IgD-negative memory B cell (primary cell): ENCODE results near the gene ZNF407. TPM values are rescaled to one million over a fixed set of nuclear protein-coding genes. Genes with fewer than 3 reads are reported as not detected.

Experiments
- H3K27ac Mint-ChIP-seq, 3 donors: one replicate each; pipeline ENCODE4 v1.8.0; 2020 to 2022; ENCODE audit warnings: mild to moderate bottlenecking in 3 of 3, mixed read lengths in 3 of 3, moderate library complexity in 1 of 3
- H3K27me3 Mint-ChIP-seq: one replicate; pipeline ENCODE4 v1.8.0; 2021; ENCODE audit warnings: mixed read lengths
- H3K36me3 Mint-ChIP-seq: one replicate; pipeline ENCODE4 v1.8.0; 2020; ENCODE audit warnings: mild to moderate bottlenecking, mixed read lengths
- H3K4me1 Mint-ChIP-seq, 3 donors: one replicate each; pipeline ENCODE4 v1.8.0; 2020 to 2022; ENCODE audit warnings: mixed read lengths in 3 of 3, mild to moderate bottlenecking in 1 of 3
- H3K4me3 Mint-ChIP-seq, 4 donors: one replicate each; pipeline ENCODE4 v1.8.0; 2020 to 2022; ENCODE audit warnings: mild to moderate bottlenecking in 4 of 4, mixed read lengths in 4 of 4, moderate library complexity in 3 of 4
- H3K9me3 Mint-ChIP-seq, 3 donors: one replicate each; pipeline ENCODE4 v1.8.0; 2020 to 2021; ENCODE audit warnings: mixed read lengths in 3 of 3, mild to moderate bottlenecking in 1 of 3
- polyA plus RNA-seq: library from polyadenylated mRNA; unstranded; fragments of 300-500 nt; fragmentation: Illumina TruSeq; gene quantifications from one replicate; pipeline ENCODE4 v1.2.3, GENCODE V29; 2021

The ZNF407 gene
- polyA plus RNA-seq, 1 donor from 2014 or later, result 3.8 TPM

- Mint-ChIP-seq H3K4me1 (peaks cover 12 to 34% (median 27%) of the 10 kb centered on the region in 3 donors), H3K9me3 (no peaks in the 10 kb centered on the region), H3K4me3 (no peak overlapping the region), H3K27ac (no peak overlapping the region), H3K36me3 (no peaks in the 10 kb centered on the region), H3K27me3 (no peaks in the 10 kb centered on the region)
Observed at GRCh38 chr18:74608681-74609080, 11.0 kb downstream of the ZNF407 start.

- H3K9me3 Mint-ChIP-seq, result no peaks in the 10 kb centered on the region
- peaks cover 9 to 30% (median 29%) of the 10 kb centered on the region in 3 donors for H3K4me1 Mint-ChIP-seq
- no peak overlapping the region for H3K27ac Mint-ChIP-seq
- no peak overlapping the region for H3K4me3 Mint-ChIP-seq
- H3K27me3 Mint-ChIP-seq, result no peaks in the 10 kb centered on the region
- peaks cover 3% of the 10 kb centered on the region for H3K36me3 Mint-ChIP-seq
Observed at GRCh38 chr18:74609535-74609934, 11.9 kb downstream of the ZNF407 start.

DNA sequence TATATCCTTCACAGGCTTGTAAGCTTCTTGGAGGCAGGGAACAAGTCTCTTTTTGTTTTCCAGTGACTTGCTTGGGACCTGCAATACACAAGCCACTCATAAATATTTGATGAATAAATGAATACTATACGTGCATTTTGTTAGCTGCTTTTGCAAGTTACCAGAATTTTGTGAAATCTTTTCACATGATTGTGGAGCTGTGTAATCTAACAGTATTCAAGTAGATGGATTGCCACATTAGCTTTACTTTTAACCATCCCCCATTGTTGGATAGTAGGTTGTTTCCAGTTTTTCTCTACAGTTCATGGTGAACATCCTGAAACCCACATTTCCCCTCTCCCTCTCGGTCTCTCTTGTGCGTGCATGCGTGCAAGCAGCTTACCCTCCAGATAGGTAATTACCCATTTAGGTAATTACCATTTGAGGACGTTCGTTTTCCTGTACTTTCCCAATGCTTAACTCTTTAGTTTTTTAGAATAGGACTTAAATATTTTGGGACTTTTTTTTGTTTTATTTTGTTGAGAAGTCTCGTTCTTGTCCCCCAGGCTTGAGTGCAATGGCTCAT, 12.5 kb downstream of the ZNF407 start:
- Mint-ChIP-seq H3K36me3 (peaks cover 7% of the 10 kb centered on the region), H3K27ac (no peak overlapping the region), H3K9me3 (no peaks in the 10 kb centered on the region), H3K4me3 (no peak overlapping the region), H3K4me1 (peaks cover 9 to 30% (median 29%) of the 10 kb centered on the region in 3 donors), H3K27me3 (no peaks in the 10 kb centered on the region)

DNA sequence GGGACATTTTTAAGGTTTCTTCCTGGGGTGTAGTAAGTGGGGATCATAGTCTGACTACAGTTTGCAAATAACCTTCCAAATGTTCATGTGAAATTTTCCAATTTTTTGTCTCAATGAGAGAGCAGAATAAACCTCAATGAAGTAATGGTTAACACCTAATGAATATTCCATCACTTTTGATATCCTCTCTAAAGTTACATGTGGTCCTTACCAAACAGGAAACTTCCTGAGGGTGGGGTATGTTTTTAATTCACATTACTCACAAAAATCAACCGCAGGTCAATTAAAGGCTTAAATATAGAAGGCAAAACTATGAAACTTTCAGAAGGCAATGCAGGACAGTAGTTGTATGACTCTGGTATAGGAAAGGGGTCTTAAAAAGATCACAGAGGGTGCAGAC, 13.2 kb downstream of the ZNF407 start:
- H3K27me3 Mint-ChIP-seq, result no peaks in the 10 kb centered on the region
- no peak overlapping the region for H3K27ac Mint-ChIP-seq
- H3K36me3 Mint-ChIP-seq, result peaks cover 7% of the 10 kb centered on the region
- no peaks in the 10 kb centered on the region for H3K9me3 Mint-ChIP-seq
- no peak overlapping the region for H3K4me3 Mint-ChIP-seq
- peaks cover 9 to 30% (median 29%) of the 10 kb centered on the region in 3 donors for H3K4me1 Mint-ChIP-seq

GRCh38 chr18:74611765-74612164, 14.1 kb downstream of the ZNF407 start:
- H3K27ac Mint-ChIP-seq, result no peak overlapping the region
- no peak overlapping the region for H3K4me3 Mint-ChIP-seq
- H3K27me3 Mint-ChIP-seq, result no peaks in the 10 kb centered on the region
- peaks cover 7% of the 10 kb centered on the region for H3K36me3 Mint-ChIP-seq
- H3K4me1 Mint-ChIP-seq, result peaks cover 9 to 30% (median 29%) of the 10 kb centered on the region in 3 donors
- H3K9me3 Mint-ChIP-seq, result no peaks in the 10 kb centered on the region

DNA sequence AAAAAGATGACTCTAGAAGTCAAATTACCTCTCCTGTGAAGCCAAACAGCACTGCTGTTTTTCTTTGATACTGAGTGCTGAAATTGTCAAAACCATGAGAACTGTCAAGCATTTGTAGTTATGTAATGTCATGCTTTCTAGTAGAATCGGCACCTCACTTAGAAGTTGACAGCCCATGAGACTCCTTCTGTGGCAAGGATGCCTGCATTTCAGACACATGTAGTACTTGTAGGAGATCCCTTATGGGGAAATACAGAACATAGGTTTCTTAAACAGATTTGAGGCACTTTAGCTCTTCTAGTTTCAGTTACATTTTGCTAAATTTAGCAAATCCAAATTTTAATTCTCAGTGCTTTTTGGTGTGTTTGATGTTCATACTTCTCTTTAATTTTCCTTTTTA, 15.7 kb downstream of the ZNF407 start:
- no peak overlapping the region for H3K27ac Mint-ChIP-seq
- H3K36me3 Mint-ChIP-seq, result peaks cover 7% of the 10 kb centered on the region
- no peak overlapping the region for H3K4me3 Mint-ChIP-seq
- no peaks in the 10 kb centered on the region for H3K27me3 Mint-ChIP-seq
- peaks cover 8 to 30% (median 29%) of the 10 kb centered on the region in 3 donors for H3K4me1 Mint-ChIP-seq
- no peaks in the 10 kb centered on the region for H3K9me3 Mint-ChIP-seq

GRCh38 chr18:74616494-74616893, 18.8 kb downstream of the ZNF407 start:
- H3K27ac Mint-ChIP-seq, result no peak overlapping the region
- no peak overlapping the region for H3K4me3 Mint-ChIP-seq
- H3K27me3 Mint-ChIP-seq, result no peaks in the 10 kb centered on the region
- H3K36me3 Mint-ChIP-seq, result peaks cover 7% of the 10 kb centered on the region
- peaks cover 3 to 14% (median 12%) of the 10 kb centered on the region in 3 donors for H3K4me1 Mint-ChIP-seq
- H3K9me3 Mint-ChIP-seq, result no peaks in the 10 kb centered on the region

GRCh38 chr18:74617486-74617885, 19.8 kb downstream of the ZNF407 start:
- Mint-ChIP-seq H3K4me3 (no peak overlapping the region), H3K27ac (no peak overlapping the region), H3K27me3 (no peaks in the 10 kb centered on the region), H3K4me1 (peaks cover 2 to 11% (median 9%) of the 10 kb centered on the region in 3 donors), H3K9me3 (no peaks in the 10 kb centered on the region), H3K36me3 (peaks cover 7% of the 10 kb centered on the region)

- Mint-ChIP-seq H3K4me3 (no peak overlapping the region), H3K36me3 (no peaks in the 10 kb centered on the region), H3K27ac (no peak overlapping the region), H3K27me3 (no peaks in the 10 kb centered on the region), H3K4me1 (peaks cover 0 to 9% (median 3%) of the 10 kb centered on the region in 3 donors), H3K9me3 (no peaks in the 10 kb centered on the region)
Observed at GRCh38 chr18:74622072-74622471, 24.4 kb downstream of the ZNF407 start.

- Mint-ChIP-seq H3K27me3 (no peaks in the 10 kb centered on the region), H3K4me3 (no peak overlapping the region), H3K36me3 (no peaks in the 10 kb centered on the region), H3K27ac (no peak overlapping the region), H3K4me1 (peaks cover 0 to 9% (median 3%) of the 10 kb centered on the region in 3 donors), H3K9me3 (no peaks in the 10 kb centered on the region)
Observed at GRCh38 chr18:74623047-74623816, 25.6 kb downstream of the ZNF407 start.

DNA sequence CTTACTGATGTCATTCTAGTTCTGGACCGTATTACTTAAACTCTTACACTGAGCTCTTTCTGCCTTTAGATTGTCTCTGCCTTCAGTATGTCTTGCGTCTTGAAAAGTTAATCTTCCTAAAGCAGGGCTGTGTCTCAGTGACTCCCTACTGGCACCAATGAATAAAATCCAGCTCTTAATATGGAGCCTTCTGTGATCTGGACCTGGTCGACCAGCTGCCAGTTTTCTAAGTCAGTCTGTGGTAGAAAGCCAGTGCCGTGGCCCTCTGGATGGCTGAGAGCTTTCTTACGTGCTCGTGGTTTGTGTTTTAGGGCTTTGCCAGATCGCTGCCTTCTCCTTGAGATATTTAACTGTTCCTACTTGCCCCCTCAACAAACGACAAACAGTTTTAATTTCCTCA, 26.8 kb downstream of the ZNF407 start:
- Mint-ChIP-seq H3K27ac (no peak overlapping the region), H3K4me3 (no peak overlapping the region), H3K27me3 (no peaks in the 10 kb centered on the region), H3K36me3 (no peaks in the 10 kb centered on the region), H3K4me1 (peaks cover 0 to 12% (median 3%) of the 10 kb centered on the region in 3 donors), H3K9me3 (no peaks in the 10 kb centered on the region)

DNA sequence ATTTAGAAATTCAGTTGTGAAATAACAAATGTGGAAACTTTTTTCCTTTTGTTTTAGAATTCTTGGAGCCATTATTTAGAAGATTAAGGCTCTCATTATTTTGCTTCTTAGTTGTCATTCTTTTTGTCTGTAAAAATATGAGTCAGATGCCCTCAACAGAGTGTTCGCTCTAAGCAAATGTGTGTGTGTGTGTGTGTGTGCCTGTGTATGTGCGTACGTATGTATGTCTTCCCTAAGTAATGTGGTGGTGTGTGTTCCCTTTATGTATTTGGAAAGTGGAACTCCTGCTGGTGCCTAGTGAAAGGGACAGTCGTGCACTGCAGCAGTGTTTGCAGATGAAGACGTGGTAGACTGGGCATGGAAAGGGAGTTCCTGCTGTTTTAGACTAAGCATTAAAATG, 27.5 kb downstream of the ZNF407 start:
- peaks cover 0 to 12% (median 3%) of the 10 kb centered on the region in 3 donors for H3K4me1 Mint-ChIP-seq
- H3K27me3 Mint-ChIP-seq, result no peaks in the 10 kb centered on the region
- no peak overlapping the region for H3K4me3 Mint-ChIP-seq
- no peaks in the 10 kb centered on the region for H3K9me3 Mint-ChIP-seq
- no peak overlapping the region for H3K27ac Mint-ChIP-seq
- no peaks in the 10 kb centered on the region for H3K36me3 Mint-ChIP-seq

- no peaks in the 10 kb centered on the region for H3K27me3 Mint-ChIP-seq
- no peaks in the 10 kb centered on the region for H3K36me3 Mint-ChIP-seq
- no peak overlapping the region for H3K4me3 Mint-ChIP-seq
- peaks cover 0 to 12% (median 3%) of the 10 kb centered on the region in 3 donors for H3K4me1 Mint-ChIP-seq
- no peaks in the 10 kb centered on the region for H3K9me3 Mint-ChIP-seq
- no peak overlapping the region for H3K27ac Mint-ChIP-seq
Observed at GRCh38 chr18:74626049-74626874, 28.6 kb downstream of the ZNF407 start.

GRCh38 chr18:74630804-74631203, 33.1 kb downstream of the ZNF407 start:
- Mint-ChIP-seq H3K27me3 (no peaks in the 10 kb centered on the region), H3K27ac (no peak overlapping the region), H3K4me3 (no peak overlapping the region), H3K4me1 (peaks cover 4 to 7% (median 6%) of the 10 kb centered on the region in 3 donors), H3K9me3 (no peaks in the 10 kb centered on the region), H3K36me3 (peaks cover 20% of the 10 kb centered on the region)

GRCh38 chr18:74631212-74631611, 33.5 kb downstream of the ZNF407 start:
- no peaks in the 10 kb centered on the region for H3K27me3 Mint-ChIP-seq
- H3K4me1 Mint-ChIP-seq, result peaks cover 4 to 5% (median 4%) of the 10 kb centered on the region in 3 donors
- no peaks in the 10 kb centered on the region for H3K9me3 Mint-ChIP-seq
- H3K36me3 Mint-ChIP-seq, result peaks cover 20% of the 10 kb centered on the region
- H3K4me3 Mint-ChIP-seq, result no peak overlapping the region
- no peak overlapping the region for H3K27ac Mint-ChIP-seq
